Neural cell (in vitro differentiated cells): ENCODE data around the gene PLEKHS1. TPM values are rescaled to one million over a fixed set of nuclear protein-coding genes. Genes with fewer than 3 reads are reported as not detected.
"Not testable (repeated sequence)": the region's sequence is repeated elsewhere in the genome, so short reads cannot be mapped to it uniquely, and the experiment has no call there.

Experiments
- H2AFZ ChIP-seq: fragments of 200-600, 300-800 bp; sonication (generic), shearing (Covaris generic); 2 replicates; pipeline ENCODE4 v1.6.0; 2014; ENCODE audit warnings: low read depth, mild to moderate bottlenecking, antibody characterized with exemption, low read length, moderate library complexity
- H3F3A ChIP-seq: fragments of 200-600 bp; shearing (Covaris generic); 2 replicates; pipeline ENCODE4 v1.6.1; 2016; ENCODE audit warnings: mild to moderate bottlenecking, moderate library complexity, mixed read lengths, antibody characterized with exemption, low read length; ENCODE audit not compliant: insufficient read depth, poor library complexity, severe bottlenecking
- H3K27ac ChIP-seq: fragments of 200-600, 300-800 bp; sonication (generic), shearing (Covaris generic); 2 replicates; pipeline ENCODE4 v1.5.1; 2014; ENCODE audit warnings: mild to moderate bottlenecking, low read length, moderate library complexity
- H3K27me3 ChIP-seq: fragments of 300-800, 200-600 bp; sonication (generic), shearing (Covaris generic); 2 replicates; pipeline ENCODE4 v1.6.0; 2014; ENCODE audit warnings: mild to moderate bottlenecking, low read depth, low read length, moderate library complexity; ENCODE audit not compliant: insufficient read depth
- H3K36me3 ChIP-seq: fragments of 300-800, 200-600 bp; sonication (generic), shearing (Covaris generic); 2 replicates; pipeline ENCODE4 v1.5.1; 2014; ENCODE audit warnings: mild to moderate bottlenecking, antibody characterized with exemption, low read length, moderate library complexity; ENCODE audit not compliant: insufficient read depth
- H3K4me2 ChIP-seq: fragments of 300-800, 200-600 bp; sonication (generic), shearing (Covaris generic); 2 replicates; pipeline ENCODE4 v1.6.0; 2014; ENCODE audit warnings: mild to moderate bottlenecking, low read length
- H3K4me3 ChIP-seq: fragments of 300-800, 200-600 bp; sonication (generic), shearing (Covaris generic); 2 replicates; pipeline ENCODE4 v1.5.1; 2014; ENCODE audit warnings: mild to moderate bottlenecking, low read length, moderate library complexity
- H3K79me2 ChIP-seq: fragments of 200-600 bp; shearing (Covaris generic); replicated peaks from 2 replicates; pipeline ENCODE4 v1.6.0; 2014; ENCODE audit warnings: mild to moderate bottlenecking, low read length, moderate library complexity; ENCODE audit not compliant: insufficient read depth
- H3K9ac ChIP-seq: fragments of 300-800, 200-600 bp; sonication (generic), shearing (Covaris generic); 2 replicates; pipeline ENCODE4 v1.6.1; 2016; ENCODE audit warnings: mild to moderate bottlenecking, low read length, mixed read lengths
- H3K9me2 ChIP-seq: fragments of 200-600 bp; shearing (Covaris generic); 2 replicates; pipeline ENCODE4 v1.6.1; 2016; ENCODE audit warnings: mild to moderate bottlenecking, low read length, mixed read lengths; ENCODE audit not compliant: insufficient read depth
- H3K9me3 ChIP-seq: fragments of 200-600, 300-800 bp; sonication (generic), shearing (Covaris generic); 2 replicates; pipeline ENCODE4 v1.6.1; 2016; ENCODE audit warnings: mild to moderate bottlenecking, mixed run types, low read length, moderate library complexity, mixed read lengths
- H4K20me1 ChIP-seq: fragments of 200-600 bp; shearing (Covaris generic); 2 replicates; pipeline ENCODE4 v1.6.1; 2016; ENCODE audit warnings: mild to moderate bottlenecking, mixed run types; ENCODE audit not compliant: insufficient read depth
- EP300 ChIP-seq: fragments of 450-650 bp; conservative IDR thresholded peaks from 2 replicates; pipeline ENCODE4 v1.6.1; 2014; ENCODE audit warnings: antibody characterized with exemption, mild to moderate bottlenecking, moderate library complexity; ENCODE audit not compliant: poor library complexity, severe bottlenecking
- EZH2 ChIP-seq: fragments of 200-600, 300-800 bp; shearing (Covaris generic), sonication (generic); IDR thresholded peaks from 2 replicates; pipeline ENCODE4 v1.6.1; 2014; ENCODE audit warnings: antibody characterized with exemption, low read length, borderline replicate concordance, mild to moderate bottlenecking; ENCODE audit not compliant: insufficient read depth, poor library complexity, severe bottlenecking
- MXI1 ChIP-seq: fragments of 450-650 bp; conservative IDR thresholded peaks from 2 replicates; pipeline ENCODE4 v1.6.1; 2014; ENCODE audit warnings: antibody characterized with exemption, mild to moderate bottlenecking; ENCODE audit not compliant: poor library complexity, severe bottlenecking
- POLR2AphosphoS5 ChIP-seq: IDR thresholded peaks from 2 replicates; pipeline ENCODE4 v1.6.1; 2012
- RAD21 ChIP-seq: fragments of 450-650 bp; conservative IDR thresholded peaks from 2 replicates; pipeline ENCODE4 v1.6.1; 2014; ENCODE audit warnings: antibody characterized with exemption, mild to moderate bottlenecking, moderate library complexity
- SMC3 ChIP-seq: fragments of 450-650 bp; conservative IDR thresholded peaks from 2 replicates; pipeline ENCODE4 v1.6.1; 2014; ENCODE audit warnings: antibody characterized with exemption, mild to moderate bottlenecking, moderate library complexity; ENCODE audit not compliant: poor library complexity
- TAF1 ChIP-seq: IDR thresholded peaks from 2 replicates; pipeline ENCODE4 v1.6.1; 2012; ENCODE audit warnings: low read depth
- polyA plus RNA-seq: library from polyadenylated mRNA; depleted of rRNA; stranded (reverse); fragments of >200 nt; gene quantifications from 2 replicates; pipeline ENCODE4 v1.2.3, GENCODE V29; 2014
- TF ChIP-seq, protein P1 (sequence below): IDR thresholded peaks from 2 replicates; pipeline ENCODE4 v1.6.1; 2012; ENCODE audit warnings: borderline replicate concordance
- TF ChIP-seq, protein P2 (sequence below): fragments of 450-650 bp; IDR thresholded peaks from 2 replicates; pipeline ENCODE4 v1.5.1; 2014; ENCODE audit warnings: antibody characterized with exemption, mild to moderate bottlenecking, moderate library complexity; ENCODE audit not compliant: poor library complexity, severe bottlenecking

The PLEKHS1 gene
- polyA plus RNA-seq, 1 donor from 2014 or later = not detected

DNA sequence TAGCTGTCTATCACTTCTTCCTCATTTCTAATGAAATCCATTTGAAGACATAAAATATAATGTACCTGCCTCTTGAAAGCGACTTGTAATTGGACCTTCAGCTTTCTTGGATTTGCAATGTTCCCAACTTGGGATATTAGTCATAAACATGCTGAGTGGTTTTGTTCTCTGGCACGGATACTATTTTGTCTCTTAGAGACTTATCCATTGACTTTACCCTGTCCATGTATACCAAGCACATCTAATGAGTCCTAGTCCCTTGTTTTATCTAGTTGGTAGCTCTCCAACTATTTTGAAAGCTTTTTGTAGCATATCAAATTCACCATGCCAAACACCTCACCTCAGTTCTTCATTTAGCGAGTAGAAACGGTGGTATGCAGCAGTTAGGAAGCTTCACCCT, 18.9 kb downstream of the PLEKHS1 start:
- no peak for TF ChIP-seq TAF1
- TF ChIP-seq POLR2AphosphoS5 = no peak
- H3K9ac ChIP-seq = no peak overlapping the region
- H3K27ac ChIP-seq = no peak overlapping the region
- no peak overlapping the region for H3K4me2 ChIP-seq
- no peaks in the 10 kb centered on the region for H3F3A ChIP-seq
- no peaks in the 10 kb centered on the region for H3K36me3 ChIP-seq
- no peaks in the 10 kb centered on the region for H3K9me2 ChIP-seq
- no peaks in the 10 kb centered on the region for H4K20me1 ChIP-seq
- H3K79me2 ChIP-seq = no peaks in the 10 kb centered on the region
- no peaks in the 10 kb centered on the region for H3K27me3 ChIP-seq
- no peak overlapping the region for H3K4me3 ChIP-seq
- no peaks in the 10 kb centered on the region for H3K9me3 ChIP-seq
- H2AFZ ChIP-seq = no peak overlapping the region

DNA sequence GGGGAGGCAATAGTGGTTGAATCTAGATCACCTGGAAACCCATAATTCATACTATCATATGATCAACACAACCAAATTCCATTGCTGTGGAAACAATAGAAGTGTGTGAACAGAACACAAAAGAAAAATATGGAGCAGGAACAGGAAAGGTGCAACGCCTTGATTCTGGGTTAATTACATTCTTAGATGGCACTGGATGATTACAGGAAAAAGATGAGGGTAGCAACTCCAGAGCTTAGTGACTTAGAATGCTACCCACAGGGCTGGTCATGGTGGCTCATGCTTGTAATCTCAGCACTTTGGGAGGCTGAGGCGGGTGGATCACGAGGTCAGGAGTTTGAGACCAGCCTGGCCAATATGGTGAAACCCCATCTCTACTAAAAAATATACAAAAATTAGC, 19.6 kb downstream of the PLEKHS1 start:
- not testable (repeated sequence) for H3F3A ChIP-seq, H3K27me3 ChIP-seq, H3K36me3 ChIP-seq, H4K20me1 ChIP-seq, H3K9ac ChIP-seq, H3K79me2 ChIP-seq, H3K4me3 ChIP-seq, H3K9me3 ChIP-seq, H3K9me2 ChIP-seq, H2AFZ ChIP-seq, H3K4me2 ChIP-seq, H3K27ac ChIP-seq

DNA sequence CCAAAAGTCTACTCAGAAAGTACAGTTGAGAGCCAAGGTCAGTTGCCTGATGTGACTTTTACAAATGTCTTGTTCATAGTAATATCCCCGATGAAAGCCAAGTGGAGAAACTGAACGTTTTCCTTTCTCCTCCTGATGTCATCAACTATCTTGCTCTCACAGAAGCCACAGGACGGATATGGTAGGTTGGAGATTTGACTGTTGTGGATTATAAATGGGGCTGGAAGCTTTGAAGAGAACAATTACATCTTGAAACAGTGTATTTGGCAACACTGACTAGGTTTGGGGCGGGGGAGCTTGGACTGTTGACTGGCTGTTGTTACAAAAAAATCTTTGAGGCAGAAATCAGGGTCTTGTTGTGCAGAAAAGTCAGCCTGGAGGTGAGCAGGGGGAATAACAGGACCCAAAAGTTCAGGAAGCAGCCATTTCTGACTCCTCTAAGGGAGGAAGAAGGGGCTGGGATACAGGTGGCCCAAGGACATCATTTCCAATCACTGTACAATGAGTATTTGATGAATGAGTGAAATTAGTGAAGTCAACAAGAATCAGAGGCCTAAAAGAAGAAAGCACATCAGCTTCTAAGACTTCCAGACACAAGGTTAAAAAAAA, 24.3 kb downstream of the PLEKHS1 start:
- H3K36me3 ChIP-seq = no peaks in the 10 kb centered on the region
- H4K20me1 ChIP-seq = no peaks in the 10 kb centered on the region
- H3K27me3 ChIP-seq = no peaks in the 10 kb centered on the region
- no peak overlapping the region for H3K4me2 ChIP-seq
- H3K27ac ChIP-seq = no peak overlapping the region
- H3K9me3 ChIP-seq = no peaks in the 10 kb centered on the region
- H3F3A ChIP-seq = no peaks in the 10 kb centered on the region
- no peak overlapping the region for H3K4me3 ChIP-seq
- no peak for TF ChIP-seq POLR2AphosphoS5
- TF ChIP-seq SMC3 = no peak
- TF ChIP-seq, protein P1, sequence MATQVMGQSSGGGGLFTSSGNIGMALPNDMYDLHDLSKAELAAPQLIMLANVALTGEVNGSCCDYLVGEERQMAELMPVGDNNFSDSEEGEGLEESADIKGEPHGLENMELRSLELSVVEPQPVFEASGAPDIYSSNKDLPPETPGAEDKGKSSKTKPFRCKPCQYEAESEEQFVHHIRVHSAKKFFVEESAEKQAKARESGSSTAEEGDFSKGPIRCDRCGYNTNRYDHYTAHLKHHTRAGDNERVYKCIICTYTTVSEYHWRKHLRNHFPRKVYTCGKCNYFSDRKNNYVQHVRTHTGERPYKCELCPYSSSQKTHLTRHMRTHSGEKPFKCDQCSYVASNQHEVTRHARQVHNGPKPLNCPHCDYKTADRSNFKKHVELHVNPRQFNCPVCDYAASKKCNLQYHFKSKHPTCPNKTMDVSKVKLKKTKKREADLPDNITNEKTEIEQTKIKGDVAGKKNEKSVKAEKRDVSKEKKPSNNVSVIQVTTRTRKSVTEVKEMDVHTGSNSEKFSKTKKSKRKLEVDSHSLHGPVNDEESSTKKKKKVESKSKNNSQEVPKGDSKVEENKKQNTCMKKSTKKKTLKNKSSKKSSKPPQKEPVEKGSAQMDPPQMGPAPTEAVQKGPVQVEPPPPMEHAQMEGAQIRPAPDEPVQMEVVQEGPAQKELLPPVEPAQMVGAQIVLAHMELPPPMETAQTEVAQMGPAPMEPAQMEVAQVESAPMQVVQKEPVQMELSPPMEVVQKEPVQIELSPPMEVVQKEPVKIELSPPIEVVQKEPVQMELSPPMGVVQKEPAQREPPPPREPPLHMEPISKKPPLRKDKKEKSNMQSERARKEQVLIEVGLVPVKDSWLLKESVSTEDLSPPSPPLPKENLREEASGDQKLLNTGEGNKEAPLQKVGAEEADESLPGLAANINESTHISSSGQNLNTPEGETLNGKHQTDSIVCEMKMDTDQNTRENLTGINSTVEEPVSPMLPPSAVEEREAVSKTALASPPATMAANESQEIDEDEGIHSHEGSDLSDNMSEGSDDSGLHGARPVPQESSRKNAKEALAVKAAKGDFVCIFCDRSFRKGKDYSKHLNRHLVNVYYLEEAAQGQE = no peak
- TF ChIP-seq TAF1 = no peak
- no peak for TF ChIP-seq RAD21
- no peak for TF ChIP-seq EZH2
- TF ChIP-seq, protein P2, sequence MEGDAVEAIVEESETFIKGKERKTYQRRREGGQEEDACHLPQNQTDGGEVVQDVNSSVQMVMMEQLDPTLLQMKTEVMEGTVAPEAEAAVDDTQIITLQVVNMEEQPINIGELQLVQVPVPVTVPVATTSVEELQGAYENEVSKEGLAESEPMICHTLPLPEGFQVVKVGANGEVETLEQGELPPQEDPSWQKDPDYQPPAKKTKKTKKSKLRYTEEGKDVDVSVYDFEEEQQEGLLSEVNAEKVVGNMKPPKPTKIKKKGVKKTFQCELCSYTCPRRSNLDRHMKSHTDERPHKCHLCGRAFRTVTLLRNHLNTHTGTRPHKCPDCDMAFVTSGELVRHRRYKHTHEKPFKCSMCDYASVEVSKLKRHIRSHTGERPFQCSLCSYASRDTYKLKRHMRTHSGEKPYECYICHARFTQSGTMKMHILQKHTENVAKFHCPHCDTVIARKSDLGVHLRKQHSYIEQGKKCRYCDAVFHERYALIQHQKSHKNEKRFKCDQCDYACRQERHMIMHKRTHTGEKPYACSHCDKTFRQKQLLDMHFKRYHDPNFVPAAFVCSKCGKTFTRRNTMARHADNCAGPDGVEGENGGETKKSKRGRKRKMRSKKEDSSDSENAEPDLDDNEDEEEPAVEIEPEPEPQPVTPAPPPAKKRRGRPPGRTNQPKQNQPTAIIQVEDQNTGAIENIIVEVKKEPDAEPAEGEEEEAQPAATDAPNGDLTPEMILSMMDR = no peak
- no peak for TF ChIP-seq EP300
- TF ChIP-seq MXI1 = no peak
- H3K79me2 ChIP-seq = no peaks in the 10 kb centered on the region
- no peak overlapping the region for H2AFZ ChIP-seq
- H3K9me2 ChIP-seq = no peaks in the 10 kb centered on the region
- H3K9ac ChIP-seq = no peak overlapping the region
